ENCODE data around the gene SPECC1L.

DNA sequence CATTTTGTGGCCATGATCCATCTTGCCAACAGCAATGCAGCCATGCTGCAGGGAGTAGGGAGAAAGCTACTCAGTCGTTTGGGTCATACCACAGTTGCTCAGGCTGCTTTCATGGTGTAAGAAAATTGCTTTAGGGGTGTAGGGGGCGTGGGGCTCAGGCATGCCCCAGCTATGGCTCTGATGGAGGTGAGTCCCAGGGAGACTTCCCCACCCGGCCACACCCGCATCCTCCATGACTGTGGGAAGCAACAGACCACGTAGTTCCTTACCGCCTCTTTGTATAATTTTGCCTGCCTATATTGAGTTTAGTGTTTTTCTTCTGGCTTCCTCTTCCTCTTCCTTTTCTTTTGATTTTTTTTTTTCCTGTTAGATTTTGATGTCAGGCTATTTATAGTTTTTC is 58.8 kb downstream of the SPECC1L start:
- TF ChIP-seq, protein P1, sequence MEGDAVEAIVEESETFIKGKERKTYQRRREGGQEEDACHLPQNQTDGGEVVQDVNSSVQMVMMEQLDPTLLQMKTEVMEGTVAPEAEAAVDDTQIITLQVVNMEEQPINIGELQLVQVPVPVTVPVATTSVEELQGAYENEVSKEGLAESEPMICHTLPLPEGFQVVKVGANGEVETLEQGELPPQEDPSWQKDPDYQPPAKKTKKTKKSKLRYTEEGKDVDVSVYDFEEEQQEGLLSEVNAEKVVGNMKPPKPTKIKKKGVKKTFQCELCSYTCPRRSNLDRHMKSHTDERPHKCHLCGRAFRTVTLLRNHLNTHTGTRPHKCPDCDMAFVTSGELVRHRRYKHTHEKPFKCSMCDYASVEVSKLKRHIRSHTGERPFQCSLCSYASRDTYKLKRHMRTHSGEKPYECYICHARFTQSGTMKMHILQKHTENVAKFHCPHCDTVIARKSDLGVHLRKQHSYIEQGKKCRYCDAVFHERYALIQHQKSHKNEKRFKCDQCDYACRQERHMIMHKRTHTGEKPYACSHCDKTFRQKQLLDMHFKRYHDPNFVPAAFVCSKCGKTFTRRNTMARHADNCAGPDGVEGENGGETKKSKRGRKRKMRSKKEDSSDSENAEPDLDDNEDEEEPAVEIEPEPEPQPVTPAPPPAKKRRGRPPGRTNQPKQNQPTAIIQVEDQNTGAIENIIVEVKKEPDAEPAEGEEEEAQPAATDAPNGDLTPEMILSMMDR (IDR thresholded peaks at IDR 0.05): no peak
- TF ChIP-seq POLR2A (IDR thresholded peaks at IDR 0.05) (no peak), EP300 (IDR thresholded peaks at IDR 0.05) (no peak)
